Neural cell (in vitro differentiated cells): ENCODE measurements around the gene CREB3L1.

Experiments
- CTCF ChIP-seq: fragments of 450-650 bp; IDR thresholded peaks from 2 replicates; pipeline ENCODE4 v1.5.1; 2014; ENCODE audit warnings: antibody characterized with exemption, mild to moderate bottlenecking, moderate library complexity; ENCODE audit not compliant: poor library complexity, severe bottlenecking
- POLR2AphosphoS5 ChIP-seq: IDR thresholded peaks from 2 replicates; pipeline ENCODE4 v1.6.1; 2012

GRCh38 chr11:46229230-46229629, 48.2 kb upstream of the CREB3L1 start:
- TF ChIP-seq CTCF (no peak), POLR2AphosphoS5 (no peak)
